HG02973 (cell line): Measurements from ENCODE around the gene MRPL53.
"Not testable (repeated sequence)": the region's sequence is repeated elsewhere in the genome, so short reads cannot be mapped to it uniquely, and the experiment has no call there.

ENCODE experiments used
- ATAC-seq: cut with Tn5 transposase; IDR thresholded peaks from one replicate; pipeline ENCODE4 v1.9.1; 2021; ENCODE audit warnings: moderate library complexity; ENCODE audit not compliant: unreplicated experiment

MRPL53 gene

GRCh38 chr2:74502720-74503505, 30.4 kb upstream of the MRPL53 start:
- ATAC-seq: peak; percentile 37

DNA sequence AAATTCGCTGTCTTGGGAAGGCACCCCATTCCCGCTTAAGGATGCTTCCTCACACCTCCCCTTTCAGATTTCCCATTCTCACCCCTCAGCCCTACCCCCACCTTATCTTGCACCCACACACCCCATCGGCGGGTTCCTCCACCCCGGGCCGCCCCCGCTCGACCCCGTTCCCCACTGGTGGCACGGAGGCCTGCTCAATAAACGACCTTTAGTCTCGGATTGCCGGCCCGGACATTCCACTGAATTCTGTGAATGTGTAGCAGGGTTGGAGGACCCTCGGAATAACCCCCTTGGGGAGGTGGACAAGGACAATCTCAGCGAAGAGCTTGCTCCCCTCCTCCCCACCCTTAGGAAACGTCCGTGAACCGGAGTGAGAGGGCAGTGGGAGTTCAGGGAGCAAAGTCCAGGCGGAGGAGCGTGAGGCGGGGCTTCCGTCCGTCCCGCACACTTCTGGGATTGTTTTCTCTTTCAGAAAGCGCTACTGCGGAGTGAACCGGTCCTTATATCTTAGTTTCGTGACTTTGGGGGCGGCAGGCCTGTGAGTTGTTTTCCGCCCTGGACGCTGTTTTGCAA, 29.8 kb upstream of the MRPL53 start:
- no peak for ATAC-seq

GRCh38 chr2:74501335-74502071, 29.0 kb upstream of the MRPL53 start:
- ATAC-seq: no peak

DNA sequence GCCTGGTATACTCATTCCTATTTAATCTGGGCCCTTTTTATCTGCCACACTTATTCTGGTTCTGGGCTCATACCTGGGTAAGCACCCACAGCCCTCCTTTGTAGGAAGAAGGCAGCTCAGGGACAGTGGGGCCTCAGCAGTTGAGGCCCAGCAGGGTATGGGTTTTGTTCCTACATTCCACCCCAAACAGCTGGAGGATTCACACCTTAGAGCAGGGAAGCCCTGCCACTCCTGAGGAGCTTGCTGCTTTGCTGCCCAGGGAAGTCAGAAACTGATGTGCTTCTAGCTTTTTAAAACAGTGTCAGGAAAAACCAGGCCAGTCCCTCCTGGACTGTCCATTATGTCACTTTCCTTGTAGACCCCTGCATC, 28.1 kb upstream of the MRPL53 start:
- no peak for ATAC-seq

DNA sequence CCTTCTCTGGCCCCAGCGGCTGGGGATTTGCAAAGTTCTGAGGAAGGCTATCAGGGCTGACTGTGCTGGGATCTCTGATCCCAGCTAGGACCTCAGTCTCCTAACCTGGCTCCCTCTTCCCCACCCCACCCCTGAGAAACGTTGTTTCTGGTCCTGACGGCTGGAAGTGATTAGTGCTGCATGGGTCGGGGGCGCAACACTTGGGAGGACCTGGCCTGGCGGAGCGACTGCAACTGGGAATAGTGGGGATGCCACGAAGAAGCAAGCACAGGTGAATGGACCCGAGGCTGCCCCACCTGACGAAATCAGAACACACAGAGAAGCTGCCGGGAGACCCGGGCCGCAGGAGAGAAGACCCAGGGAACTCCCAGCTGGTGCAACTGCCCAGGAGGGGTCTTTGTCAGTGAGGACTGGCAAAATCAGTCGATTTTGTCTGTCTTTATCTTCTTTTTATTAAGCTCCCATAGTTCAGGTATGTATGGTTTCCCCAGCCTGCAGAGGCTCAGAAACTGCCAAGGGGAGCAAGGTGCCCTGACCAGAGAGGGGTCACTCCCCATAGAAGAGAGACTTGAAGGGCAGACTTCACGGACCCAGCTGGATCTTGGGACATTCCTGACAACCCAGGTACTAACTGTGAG, 27.6 kb upstream of the MRPL53 start:
- no peak for ATAC-seq

GRCh38 chr2:74499267-74499939, 26.9 kb upstream of the MRPL53 start, which contains the start of gene LBX2:
Gene LBX2, minus strand, starts transcription at chr2:74499603. Its CDS starts 66 bp downstream, at chr2:74499537.
- no peak for ATAC-seq

GRCh38 chr2:74498500-74499266, 26.2 kb upstream of the MRPL53 start:
- no peak for ATAC-seq

DNA sequence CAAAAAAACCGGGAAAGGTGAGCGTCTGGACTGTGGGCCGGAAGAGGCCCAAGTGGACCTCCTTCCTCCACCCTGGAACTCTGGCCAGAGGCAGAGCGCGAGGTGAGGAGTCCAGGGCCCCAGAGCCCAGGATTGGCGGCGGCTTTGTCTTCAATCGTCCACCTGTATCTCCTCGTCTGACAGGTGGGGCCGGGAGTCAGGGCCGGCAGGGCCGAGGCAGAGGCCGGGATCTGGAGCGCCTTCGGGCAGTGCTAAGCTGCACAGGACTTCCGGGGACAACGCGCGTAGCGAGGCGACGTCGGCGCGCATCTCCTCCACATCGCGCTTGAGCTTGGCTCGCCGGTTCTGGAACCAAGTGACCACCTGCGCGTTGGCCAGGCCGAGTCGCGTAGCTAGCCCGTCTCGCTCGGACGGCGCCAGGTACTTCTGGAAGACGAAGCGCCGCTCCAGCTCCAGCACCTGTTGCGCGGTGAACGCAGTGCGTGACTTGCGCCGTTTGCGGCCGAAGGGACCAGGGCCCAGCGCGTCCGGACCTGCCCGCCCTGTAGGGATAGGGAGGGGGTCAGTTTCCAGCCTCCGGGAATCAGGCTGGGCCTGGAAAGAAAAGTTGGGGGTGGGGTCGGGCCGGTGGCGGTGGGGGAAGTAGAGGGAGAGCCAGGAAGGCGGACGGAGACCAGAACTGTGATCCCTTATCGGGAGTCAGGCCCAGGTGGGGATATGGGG, 25.5 kb upstream of the MRPL53 start:
- ATAC-seq: no peak

- no peak for ATAC-seq
Observed at GRCh38 chr2:74496997-74497776, 24.7 kb upstream of the MRPL53 start.

- ATAC-seq: no peak
Observed at GRCh38 chr2:74495440-74495839, 23.0 kb upstream of the MRPL53 start.

- no peak for ATAC-seq
Observed at GRCh38 chr2:74493546-74493945, 21.1 kb upstream of the MRPL53 start.

DNA sequence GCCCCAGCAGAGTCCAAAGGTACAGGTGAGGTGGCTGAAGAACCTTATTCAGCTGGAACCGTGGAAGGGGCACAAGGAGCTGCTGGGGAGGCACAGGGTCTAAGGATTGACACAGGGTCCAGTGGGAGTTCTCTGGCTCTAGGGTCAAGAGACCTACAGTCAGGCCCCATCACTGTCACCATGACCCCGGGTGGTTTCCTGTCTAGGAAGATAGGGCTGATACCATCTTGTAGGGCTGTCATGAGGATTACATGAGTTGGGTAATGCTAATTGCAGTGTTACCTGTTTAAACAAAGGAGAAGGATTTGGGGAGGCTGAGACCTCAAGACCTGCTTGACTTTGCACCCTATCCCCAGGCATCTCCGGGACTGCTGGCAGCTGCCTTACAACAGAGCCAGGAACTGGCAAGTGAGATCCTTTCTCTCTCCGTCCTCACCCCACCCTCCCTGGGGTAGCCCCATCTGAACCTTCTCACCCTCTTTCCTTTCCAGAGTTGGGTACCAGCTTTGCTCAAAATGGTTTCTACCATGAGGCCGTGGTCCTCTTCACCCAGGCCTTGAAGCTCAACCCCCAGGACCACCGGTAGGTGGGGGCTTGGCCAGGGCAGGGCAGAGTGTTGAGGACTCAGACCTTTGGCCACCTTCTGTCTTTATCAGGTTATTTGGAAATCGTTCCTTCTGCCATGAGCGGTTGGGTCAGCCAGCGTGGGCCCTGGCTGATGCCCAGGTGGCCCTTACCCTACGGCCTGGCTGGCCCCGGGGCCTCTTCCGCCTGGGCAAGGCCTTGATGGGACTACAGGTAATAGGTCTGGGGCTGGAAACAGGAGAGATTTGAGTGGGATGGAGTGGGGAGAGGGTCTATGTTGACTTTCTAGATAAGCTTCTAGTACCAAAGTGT, 19.4 kb upstream of the MRPL53 start:
- ATAC-seq: no peak

DNA sequence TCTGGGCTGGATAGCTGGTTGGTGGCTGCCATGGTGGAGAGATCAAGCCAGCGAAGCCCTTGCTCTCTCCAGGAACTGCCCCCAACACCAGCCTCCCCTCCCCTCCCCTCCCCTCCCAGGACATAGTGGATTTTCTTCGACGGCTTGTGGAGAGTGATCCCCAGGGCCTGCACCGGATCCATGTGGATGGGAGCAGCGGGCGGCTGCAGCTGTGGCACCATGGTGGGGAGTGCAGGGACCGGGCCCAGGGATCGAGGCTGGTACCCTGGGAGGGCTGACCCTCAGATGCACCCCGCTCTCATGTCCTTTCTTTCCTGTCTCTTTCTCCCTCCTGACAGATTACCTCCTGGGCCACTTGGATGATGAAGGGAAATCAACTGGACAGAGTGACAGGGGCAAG, 17.4 kb upstream of the MRPL53 start:
- no peak for ATAC-seq

DNA sequence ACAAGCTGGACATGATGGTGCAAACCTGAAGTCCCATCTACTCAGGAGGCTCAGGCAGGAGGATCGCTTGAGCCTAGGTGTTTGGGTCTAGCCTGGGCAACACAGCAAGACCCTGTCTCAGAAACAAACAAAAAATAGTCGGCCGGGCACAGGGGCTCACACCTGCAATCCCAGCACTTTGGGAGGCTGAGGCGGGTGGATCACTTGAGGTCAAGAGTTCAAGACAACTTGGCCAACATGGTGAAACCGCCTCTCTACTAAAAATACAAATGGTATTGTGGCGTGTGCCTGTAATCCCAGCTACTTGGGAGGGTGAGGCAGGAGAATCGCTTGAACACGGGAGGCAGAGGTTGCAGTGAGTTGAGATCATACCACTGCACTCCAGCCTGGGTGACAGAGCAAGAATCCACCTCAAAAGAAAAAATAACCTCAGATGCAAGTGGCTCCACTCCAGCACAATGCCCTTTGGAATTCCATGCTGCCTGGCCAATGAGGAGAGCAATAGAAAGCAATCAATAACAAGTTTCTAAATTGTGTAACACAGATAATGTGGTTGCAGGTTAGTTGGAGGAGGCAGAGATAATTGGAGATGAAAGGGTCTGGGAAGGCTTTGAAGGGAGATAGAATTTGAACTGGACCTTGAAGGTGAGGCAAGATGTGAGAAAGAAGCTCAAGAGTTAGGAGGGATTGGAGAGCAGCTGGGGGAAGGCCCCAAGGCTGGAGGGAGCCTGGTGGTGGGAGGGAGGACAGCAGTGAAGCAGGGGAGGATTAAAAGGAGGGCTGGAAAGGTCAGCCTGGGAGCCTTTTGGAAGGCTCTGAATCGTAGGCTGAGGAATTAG, 16.4 kb upstream of the MRPL53 start:
- no peak for ATAC-seq

DNA sequence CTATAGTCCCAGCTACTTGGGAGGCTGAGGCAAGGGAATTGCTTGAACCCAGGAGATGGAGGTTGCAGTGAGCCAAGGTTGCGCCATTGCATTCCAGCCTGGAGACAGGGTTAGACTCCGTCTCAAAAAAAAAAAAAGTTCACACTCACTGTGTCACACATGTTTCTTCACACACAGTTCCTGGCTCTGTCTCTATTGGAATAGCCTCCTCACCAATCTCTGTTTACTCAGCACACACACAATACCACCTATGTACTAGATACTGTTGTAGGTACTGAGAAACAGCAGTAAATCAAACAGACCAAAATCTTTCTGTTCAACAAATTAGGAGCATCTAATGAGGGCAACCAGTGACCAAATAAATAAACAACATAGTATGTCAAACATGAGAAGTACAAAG, 13.7 kb upstream of the MRPL53 start:
- ATAC-seq: no peak

DNA sequence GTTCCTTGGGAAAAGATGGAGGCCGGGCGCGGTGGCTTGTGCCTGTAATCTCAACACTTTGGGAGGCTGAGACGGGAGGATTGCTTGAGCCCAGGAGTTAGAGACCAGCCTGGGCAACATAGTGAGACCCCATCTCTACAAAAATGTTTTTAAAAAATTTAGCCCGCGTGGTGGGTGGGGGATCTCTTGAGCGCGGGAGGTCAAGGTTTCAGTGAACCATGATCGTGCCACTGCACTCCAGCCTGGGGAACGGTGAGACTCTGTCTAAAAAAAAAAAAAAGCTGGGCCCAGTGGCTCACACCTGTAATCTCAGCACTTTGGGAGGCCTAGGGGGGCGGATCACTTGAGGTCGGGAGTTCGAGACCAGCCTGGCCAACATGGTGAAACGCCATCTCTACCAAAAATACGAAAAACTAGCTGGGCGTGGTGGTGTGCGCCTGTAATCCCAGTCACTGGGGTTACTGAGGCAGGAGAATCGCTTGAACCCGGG, 11.2 kb upstream of the MRPL53 start:
- not testable (repeated sequence) for ATAC-seq
